ENCODE data around the gene NTF4. TPM values are rescaled to one million over a fixed set of nuclear protein-coding genes. Genes with fewer than 3 reads are reported as not detected.

The NTF4 gene
- total and polyA plus RNA-seq, 2 of the 13 experiments (the other 11 are each of a cell fraction or from before 2014, with no cell fraction given), result not detected

DNA sequence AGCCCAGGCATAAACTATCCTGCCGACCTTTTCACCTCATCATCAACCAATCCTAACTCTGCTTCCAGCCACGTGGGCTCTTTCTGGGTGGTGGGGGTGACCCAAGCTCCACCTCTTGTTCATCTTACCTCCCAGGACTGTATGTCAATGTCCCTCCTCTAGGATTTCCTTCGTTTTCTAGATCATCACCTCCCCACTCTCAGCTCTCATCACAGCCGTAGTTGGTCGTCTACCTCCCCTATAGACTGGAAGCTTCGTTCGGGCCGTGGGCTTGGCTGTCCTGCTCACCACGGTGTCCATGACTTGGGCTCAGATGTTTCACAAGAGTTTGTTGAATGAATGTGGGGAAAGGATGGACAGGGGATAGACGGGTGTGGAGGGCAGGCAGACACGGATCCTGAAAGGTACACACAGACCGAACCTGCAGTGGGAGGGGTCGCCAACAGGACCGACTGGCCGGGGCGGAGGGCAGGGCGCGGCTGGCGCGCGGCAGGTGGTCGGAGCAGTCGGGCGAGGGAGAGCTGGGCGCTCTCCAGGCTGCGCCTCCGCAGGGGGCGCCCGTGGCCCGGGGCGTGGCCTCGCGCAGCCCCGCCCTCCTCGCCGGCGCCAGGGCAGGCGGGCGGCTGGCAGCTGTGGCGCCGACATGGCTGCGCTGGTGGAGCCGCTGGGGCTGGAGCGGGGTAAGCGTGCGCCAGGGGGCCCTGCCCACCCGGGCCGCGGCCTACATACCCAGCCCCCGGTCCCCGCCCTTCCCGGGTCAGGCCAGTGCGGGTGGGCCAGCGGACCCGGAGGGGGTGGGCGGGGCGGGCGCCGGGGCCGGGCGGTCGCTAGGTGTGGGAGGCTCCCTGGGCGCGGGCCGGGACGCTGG lies 49.4 kb upstream of the NTF4 start, which contains the start of gene LIN7B (continued):
- peak; percentile 32 for TF ChIP-seq FOSL2 (CRISPR knock-in tag; IDR thresholded peaks at IDR 0.05)
- TF ChIP-seq, protein P1, sequence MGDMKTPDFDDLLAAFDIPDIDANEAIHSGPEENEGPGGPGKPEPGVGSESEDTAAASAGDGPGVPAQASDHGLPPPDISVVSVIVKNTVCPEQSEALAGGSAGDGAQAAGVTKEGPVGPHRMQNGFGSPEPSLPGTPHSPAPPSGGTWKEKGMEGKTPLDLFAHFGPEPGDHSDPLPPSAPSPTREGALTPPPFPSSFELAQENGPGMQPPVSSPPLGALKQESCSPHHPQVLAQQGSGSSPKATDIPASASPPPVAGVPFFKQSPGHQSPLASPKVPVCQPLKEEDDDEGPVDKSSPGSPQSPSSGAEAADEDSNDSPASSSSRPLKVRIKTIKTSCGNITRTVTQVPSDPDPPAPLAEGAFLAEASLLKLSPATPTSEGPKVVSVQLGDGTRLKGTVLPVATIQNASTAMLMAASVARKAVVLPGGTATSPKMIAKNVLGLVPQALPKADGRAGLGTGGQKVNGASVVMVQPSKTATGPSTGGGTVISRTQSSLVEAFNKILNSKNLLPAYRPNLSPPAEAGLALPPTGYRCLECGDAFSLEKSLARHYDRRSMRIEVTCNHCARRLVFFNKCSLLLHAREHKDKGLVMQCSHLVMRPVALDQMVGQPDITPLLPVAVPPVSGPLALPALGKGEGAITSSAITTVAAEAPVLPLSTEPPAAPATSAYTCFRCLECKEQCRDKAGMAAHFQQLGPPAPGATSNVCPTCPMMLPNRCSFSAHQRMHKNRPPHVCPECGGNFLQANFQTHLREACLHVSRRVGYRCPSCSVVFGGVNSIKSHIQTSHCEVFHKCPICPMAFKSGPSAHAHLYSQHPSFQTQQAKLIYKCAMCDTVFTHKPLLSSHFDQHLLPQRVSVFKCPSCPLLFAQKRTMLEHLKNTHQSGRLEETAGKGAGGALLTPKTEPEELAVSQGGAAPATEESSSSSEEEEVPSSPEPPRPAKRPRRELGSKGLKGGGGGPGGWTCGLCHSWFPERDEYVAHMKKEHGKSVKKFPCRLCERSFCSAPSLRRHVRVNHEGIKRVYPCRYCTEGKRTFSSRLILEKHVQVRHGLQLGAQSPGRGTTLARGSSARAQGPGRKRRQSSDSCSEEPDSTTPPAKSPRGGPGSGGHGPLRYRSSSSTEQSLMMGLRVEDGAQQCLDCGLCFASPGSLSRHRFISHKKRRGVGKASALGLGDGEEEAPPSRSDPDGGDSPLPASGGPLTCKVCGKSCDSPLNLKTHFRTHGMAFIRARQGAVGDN (CRISPR knock-in tag; IDR thresholded peaks at IDR 0.05), result peak; percentile 93
- TF ChIP-seq NR2F6 (IDR thresholded peaks at IDR 0.05), result no peak
- TF ChIP-seq NR2F6 (CRISPR knock-in tag; IDR thresholded peaks at IDR 0.05), result 0 out of 2 replicates have a peak, but pooled peaks have one; percentile 5
- peak; percentile 18; the same call in 1 of the 2 replicates for TF ChIP-seq ZSCAN9 (CRISPR knock-in tag; IDR thresholded peaks at IDR 0.05; ENCODE audit: borderline replicate concordance)
- TF ChIP-seq DR1 (CRISPR knock-in tag; IDR thresholded peaks at IDR 0.05), result no peak
- TF ChIP-seq ZNF709 (CRISPR knock-in tag; IDR thresholded peaks at IDR 0.05), result peak; percentile 66
- 0 out of 2 replicates have a peak, but pooled peaks have one; percentile 66 for TF ChIP-seq PRMT3 (CRISPR knock-in tag; IDR thresholded peaks at IDR 0.05; ENCODE audit: borderline replicate concordance, low read depth)
- TF ChIP-seq RAD51 (IDR thresholded peaks at IDR 0.05; ENCODE audit: borderline replicate concordance), result peak; percentile 51; the same call in 1 of the 2 replicates
- TF ChIP-seq, protein P2, sequence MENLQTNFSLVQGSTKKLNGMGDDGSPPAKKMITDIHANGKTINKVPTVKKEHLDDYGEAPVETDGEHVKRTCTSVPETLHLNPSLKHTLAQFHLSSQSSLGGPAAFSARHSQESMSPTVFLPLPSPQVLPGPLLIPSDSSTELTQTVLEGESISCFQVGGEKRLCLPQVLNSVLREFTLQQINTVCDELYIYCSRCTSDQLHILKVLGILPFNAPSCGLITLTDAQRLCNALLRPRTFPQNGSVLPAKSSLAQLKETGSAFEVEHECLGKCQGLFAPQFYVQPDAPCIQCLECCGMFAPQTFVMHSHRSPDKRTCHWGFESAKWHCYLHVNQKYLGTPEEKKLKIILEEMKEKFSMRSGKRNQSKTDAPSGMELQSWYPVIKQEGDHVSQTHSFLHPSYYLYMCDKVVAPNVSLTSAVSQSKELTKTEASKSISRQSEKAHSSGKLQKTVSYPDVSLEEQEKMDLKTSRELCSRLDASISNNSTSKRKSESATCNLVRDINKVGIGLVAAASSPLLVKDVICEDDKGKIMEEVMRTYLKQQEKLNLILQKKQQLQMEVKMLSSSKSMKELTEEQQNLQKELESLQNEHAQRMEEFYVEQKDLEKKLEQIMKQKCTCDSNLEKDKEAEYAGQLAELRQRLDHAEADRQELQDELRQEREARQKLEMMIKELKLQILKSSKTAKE (CRISPR knock-in tag; IDR thresholded peaks at IDR 0.05; ENCODE audit: borderline replicate concordance), result 0 out of 2 replicates have a peak, but pooled peaks have one; percentile 25
- TF ChIP-seq, protein P3, sequence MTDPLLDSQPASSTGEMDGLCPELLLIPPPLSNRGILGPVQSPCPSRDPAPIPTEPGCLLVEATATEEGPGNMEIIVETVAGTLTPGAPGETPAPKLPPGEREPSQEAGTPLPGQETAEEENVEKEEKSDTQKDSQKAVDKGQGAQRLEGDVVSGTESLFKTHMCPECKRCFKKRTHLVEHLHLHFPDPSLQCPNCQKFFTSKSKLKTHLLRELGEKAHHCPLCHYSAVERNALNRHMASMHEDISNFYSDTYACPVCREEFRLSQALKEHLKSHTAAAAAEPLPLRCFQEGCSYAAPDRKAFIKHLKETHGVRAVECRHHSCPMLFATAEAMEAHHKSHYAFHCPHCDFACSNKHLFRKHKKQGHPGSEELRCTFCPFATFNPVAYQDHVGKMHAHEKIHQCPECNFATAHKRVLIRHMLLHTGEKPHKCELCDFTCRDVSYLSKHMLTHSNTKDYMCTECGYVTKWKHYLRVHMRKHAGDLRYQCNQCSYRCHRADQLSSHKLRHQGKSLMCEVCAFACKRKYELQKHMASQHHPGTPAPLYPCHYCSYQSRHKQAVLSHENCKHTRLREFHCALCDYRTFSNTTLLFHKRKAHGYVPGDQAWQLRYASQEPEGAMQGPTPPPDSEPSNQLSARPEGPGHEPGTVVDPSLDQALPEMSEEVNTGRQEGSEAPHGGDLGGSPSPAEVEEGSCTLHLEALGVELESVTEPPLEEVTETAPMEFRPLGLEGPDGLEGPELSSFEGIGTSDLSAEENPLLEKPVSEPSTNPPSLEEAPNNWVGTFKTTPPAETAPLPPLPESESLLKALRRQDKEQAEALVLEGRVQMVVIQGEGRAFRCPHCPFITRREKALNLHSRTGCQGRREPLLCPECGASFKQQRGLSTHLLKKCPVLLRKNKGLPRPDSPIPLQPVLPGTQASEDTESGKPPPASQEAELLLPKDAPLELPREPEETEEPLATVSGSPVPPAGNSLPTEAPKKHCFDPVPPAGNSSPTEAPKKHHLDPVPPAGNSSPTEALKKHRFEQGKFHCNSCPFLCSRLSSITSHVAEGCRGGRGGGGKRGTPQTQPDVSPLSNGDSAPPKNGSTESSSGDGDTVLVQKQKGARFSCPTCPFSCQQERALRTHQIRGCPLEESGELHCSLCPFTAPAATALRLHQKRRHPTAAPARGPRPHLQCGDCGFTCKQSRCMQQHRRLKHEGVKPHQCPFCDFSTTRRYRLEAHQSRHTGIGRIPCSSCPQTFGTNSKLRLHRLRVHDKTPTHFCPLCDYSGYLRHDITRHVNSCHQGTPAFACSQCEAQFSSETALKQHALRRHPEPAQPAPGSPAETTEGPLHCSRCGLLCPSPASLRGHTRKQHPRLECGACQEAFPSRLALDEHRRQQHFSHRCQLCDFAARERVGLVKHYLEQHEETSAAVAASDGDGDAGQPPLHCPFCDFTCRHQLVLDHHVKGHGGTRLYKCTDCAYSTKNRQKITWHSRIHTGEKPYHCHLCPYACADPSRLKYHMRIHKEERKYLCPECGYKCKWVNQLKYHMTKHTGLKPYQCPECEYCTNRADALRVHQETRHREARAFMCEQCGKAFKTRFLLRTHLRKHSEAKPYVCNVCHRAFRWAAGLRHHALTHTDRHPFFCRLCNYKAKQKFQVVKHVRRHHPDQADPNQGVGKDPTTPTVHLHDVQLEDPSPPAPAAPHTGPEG (CRISPR knock-in tag; IDR thresholded peaks at IDR 0.05), result no peak; the same call in 1 of the 2 replicates
- 0 out of 2 replicates have a peak, but pooled peaks have one; percentile 38 for TF ChIP-seq AHR (CRISPR knock-in tag; IDR thresholded peaks at IDR 0.05)
- no peak for TF ChIP-seq ISL2 (CRISPR knock-in tag; IDR thresholded peaks at IDR 0.05)
- TF ChIP-seq, protein P4, sequence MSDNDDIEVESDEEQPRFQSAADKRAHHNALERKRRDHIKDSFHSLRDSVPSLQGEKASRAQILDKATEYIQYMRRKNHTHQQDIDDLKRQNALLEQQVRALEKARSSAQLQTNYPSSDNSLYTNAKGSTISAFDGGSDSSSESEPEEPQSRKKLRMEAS (IDR thresholded peaks at IDR 0.05), result peak; percentile 78
- peak; percentile 97 for TF ChIP-seq RNF2 (conservative IDR thresholded peaks at IDR 0.05; ENCODE audit: low read depth)
- TF ChIP-seq POLR2A (IDR thresholded peaks at IDR 0.05; ENCODE audit: insufficient read depth in 1 of 2, low read depth in 2 of 2, low read length in 2 of 2), result peak; percentile 16 to 69; a peak in 2 of 4 replicates

All from HepG2 (cell line).